Measurements from ENCODE around the gene REEP3.
"Not testable (repeated sequence)": the region's sequence is repeated elsewhere in the genome, so short reads cannot be mapped to it uniquely, and the experiment has no call there.

The REEP3 gene

DNA sequence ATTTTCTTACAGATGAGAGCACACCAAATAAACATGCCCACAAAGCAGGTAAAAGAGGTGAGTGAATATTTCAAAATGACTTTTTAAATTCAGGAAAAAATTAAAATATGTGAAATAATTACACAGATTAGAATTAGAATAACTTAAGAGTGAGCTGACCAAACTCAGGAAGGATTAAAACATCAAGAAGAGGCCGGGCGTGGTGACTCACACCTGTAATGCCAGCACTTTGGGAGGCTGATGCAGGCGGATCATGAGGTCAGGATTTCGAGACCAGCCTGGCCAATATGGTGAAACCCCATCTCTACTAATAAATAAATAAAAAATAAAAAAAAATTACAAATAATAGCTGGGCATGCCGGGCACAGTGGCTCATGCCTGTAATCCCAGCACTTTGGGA, 140.1 kb downstream of the REEP3 start:
- Histone ChIP-seq H3K36me3 (replicated peaks; ENCODE audit: insufficient read depth, low read length) (no peaks in the 10 kb centered on the region), H3K79me2 (ENCODE audit: low read length) (no peaks in the 10 kb centered on the region), H4K20me1 (ENCODE audit: insufficient read depth, low read length) (no peaks in the 10 kb centered on the region), H3K4me3 (ENCODE audit: low read length) (no peak overlapping the region), H3K4me2 (ENCODE audit: low read depth, low read length) (no peak overlapping the region), H3K9me3 (replicated peaks; ENCODE audit: insufficient read depth, low read length) (no peaks in the 10 kb centered on the region), H3F3A (ENCODE audit: insufficient read depth, low read length) (no peaks in the 10 kb centered on the region), H3K27me3 (replicated peaks; ENCODE audit: insufficient read depth, low read length) (no peaks in the 10 kb centered on the region), H3K9me2 (replicated peaks; ENCODE audit: insufficient read depth, low read length) (no peaks in the 10 kb centered on the region), H2AFZ (ENCODE audit: low read length) (no peak overlapping the region), H3K4me1 (ENCODE audit: low read length) (no peaks in the 10 kb centered on the region), H3K9ac (ENCODE audit: low read length) (no peak overlapping the region), H3K27ac (ENCODE audit: low read length) (no peak overlapping the region)
- TF ChIP-seq, protein P1, sequence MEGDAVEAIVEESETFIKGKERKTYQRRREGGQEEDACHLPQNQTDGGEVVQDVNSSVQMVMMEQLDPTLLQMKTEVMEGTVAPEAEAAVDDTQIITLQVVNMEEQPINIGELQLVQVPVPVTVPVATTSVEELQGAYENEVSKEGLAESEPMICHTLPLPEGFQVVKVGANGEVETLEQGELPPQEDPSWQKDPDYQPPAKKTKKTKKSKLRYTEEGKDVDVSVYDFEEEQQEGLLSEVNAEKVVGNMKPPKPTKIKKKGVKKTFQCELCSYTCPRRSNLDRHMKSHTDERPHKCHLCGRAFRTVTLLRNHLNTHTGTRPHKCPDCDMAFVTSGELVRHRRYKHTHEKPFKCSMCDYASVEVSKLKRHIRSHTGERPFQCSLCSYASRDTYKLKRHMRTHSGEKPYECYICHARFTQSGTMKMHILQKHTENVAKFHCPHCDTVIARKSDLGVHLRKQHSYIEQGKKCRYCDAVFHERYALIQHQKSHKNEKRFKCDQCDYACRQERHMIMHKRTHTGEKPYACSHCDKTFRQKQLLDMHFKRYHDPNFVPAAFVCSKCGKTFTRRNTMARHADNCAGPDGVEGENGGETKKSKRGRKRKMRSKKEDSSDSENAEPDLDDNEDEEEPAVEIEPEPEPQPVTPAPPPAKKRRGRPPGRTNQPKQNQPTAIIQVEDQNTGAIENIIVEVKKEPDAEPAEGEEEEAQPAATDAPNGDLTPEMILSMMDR (IDR thresholded peaks at IDR 0.05; ENCODE audit: low read length): no peak
- no peak for TF ChIP-seq EZH2 (optimal IDR thresholded peaks at IDR 0.05; ENCODE audit: low read depth, low read length)
- no peak for TF ChIP-seq EZH2phosphoT487 (IDR thresholded peaks at IDR 0.05; ENCODE audit: low read length)
- no peak for DNase-seq

DNA sequence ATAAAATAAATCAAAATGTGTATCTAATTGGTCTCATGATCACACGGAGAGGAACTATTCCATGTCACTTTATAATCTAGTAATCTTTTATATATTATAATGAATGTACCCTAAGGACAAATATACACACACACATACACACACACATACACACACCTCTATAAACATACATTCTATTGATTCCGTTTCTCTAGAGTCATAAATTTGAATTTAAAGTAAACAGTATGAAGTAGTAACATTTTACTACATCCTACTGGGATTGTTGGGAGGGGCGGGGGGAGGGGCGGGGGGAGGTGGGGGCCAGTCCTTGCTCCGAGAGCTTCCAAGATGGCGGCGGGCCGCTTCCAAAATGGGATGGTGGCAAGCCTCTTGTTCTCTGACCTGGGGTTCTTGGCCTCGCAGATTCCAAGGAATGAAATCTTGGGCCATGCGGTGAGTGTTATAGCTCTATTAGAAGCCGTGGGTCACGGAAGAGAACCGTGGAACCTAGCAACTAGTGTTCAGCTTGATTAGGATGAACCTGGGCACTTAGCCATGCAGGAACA, 143.2 kb downstream of the REEP3 start:
- no peak overlapping the region for H3K27ac ChIP-seq (ENCODE audit: low read length)

DNA sequence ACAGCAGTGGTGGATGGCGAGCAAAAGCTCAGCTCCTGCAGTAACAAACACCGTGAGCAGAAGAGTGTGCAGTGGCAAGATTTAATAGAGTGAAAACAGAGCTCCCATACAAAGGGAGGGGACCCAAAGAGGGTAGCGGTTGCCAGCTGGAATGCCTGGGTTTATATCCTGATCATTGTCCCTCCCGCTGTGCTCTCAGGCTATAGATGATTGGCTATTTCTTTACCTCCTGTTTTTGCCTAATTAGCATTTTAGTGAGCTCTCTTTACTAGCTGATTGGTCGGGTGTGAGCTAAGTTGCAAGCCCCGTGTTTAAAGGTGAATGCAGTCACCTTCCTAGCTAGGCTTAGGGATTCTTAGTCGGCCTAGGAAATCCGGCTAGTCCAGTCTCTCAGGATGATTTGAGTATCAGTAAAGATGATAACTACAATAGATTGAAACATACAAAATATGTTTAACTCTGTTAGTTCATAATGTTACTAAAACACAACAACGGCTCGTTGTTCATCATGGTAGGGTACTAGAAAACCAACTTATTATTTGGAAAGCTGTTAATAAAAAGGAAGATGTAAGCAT, 143.9 kb downstream of the REEP3 start:
- H3K9me3 ChIP-seq (replicated peaks; ENCODE audit: insufficient read depth, low read length); H3K4me3 ChIP-seq (ENCODE audit: low read length); H3K4me2 ChIP-seq (ENCODE audit: low read depth, low read length); H4K20me1 ChIP-seq (ENCODE audit: insufficient read depth, low read length); DNase-seq; H3K9me2 ChIP-seq (replicated peaks; ENCODE audit: insufficient read depth, low read length); H2AFZ ChIP-seq (ENCODE audit: low read length); H3F3A ChIP-seq (ENCODE audit: insufficient read depth, low read length); H3K27ac ChIP-seq (ENCODE audit: low read length); H3K4me1 ChIP-seq (ENCODE audit: low read length); H3K27me3 ChIP-seq (replicated peaks; ENCODE audit: insufficient read depth, low read length); H3K9ac ChIP-seq (ENCODE audit: low read length); H3K79me2 ChIP-seq (ENCODE audit: low read length); H3K36me3 ChIP-seq (replicated peaks; ENCODE audit: insufficient read depth, low read length): not testable (repeated sequence)

More for the DNA sequence above, 143.2 kb downstream of the REEP3 start:
- H3K9me2 ChIP-seq (replicated peaks; ENCODE audit: insufficient read depth, low read length): no peaks in the 10 kb centered on the region
- H3K9ac ChIP-seq (ENCODE audit: low read length): no peak overlapping the region
- no peak for DNase-seq
- H3K4me3 ChIP-seq (ENCODE audit: low read length): no peak overlapping the region
- no peaks in the 10 kb centered on the region for H3K4me1 ChIP-seq (ENCODE audit: low read length)
- no peaks in the 10 kb centered on the region for H3K36me3 ChIP-seq (replicated peaks; ENCODE audit: insufficient read depth, low read length)
- H3K4me2 ChIP-seq (ENCODE audit: low read depth, low read length): no peak overlapping the region
- no peaks in the 10 kb centered on the region for H3K9me3 ChIP-seq (replicated peaks; ENCODE audit: insufficient read depth, low read length)
- no peaks in the 10 kb centered on the region for H3K27me3 ChIP-seq (replicated peaks; ENCODE audit: insufficient read depth, low read length)
- no peaks in the 10 kb centered on the region for H3K79me2 ChIP-seq (ENCODE audit: low read length)
- TF ChIP-seq, protein P1 (IDR thresholded peaks at IDR 0.05; ENCODE audit: low read length): no peak
- TF ChIP-seq EZH2phosphoT487 (IDR thresholded peaks at IDR 0.05; ENCODE audit: low read length) (no peak), EZH2 (optimal IDR thresholded peaks at IDR 0.05; ENCODE audit: low read depth, low read length) (no peak)
- no peaks in the 10 kb centered on the region for H4K20me1 ChIP-seq (ENCODE audit: insufficient read depth, low read length)
- no peaks in the 10 kb centered on the region for H3F3A ChIP-seq (ENCODE audit: insufficient read depth, low read length)
- H2AFZ ChIP-seq (ENCODE audit: low read length): no peak overlapping the region

DNA sequence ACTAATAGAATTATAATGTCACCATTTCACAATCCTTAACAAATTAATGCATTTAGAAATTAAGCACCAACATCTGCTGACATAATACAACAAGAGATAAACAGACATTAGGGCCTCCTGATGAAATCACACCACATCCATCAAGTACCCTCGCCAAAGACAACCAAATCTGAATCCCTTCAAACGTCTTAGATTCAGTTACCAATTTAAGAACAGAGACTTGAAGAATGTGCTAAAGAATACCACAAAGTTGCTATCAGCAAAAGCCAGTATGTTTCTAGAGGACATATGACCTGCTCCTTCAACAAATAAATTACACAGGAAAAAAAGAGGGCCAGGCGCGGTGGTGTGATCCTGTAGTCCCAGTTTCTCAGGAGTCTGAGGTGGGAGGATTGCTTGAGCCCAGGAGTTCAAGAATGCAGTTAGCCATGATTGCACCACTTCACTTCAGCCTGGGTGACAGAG, 144.5 kb downstream of the REEP3 start:
- H2AFZ ChIP-seq (ENCODE audit: low read length): no peak overlapping the region
- no peaks in the 10 kb centered on the region for H3K9me2 ChIP-seq (replicated peaks; ENCODE audit: insufficient read depth, low read length)
- H3K36me3 ChIP-seq (replicated peaks; ENCODE audit: insufficient read depth, low read length): no peaks in the 10 kb centered on the region
- no peaks in the 10 kb centered on the region for H3F3A ChIP-seq (ENCODE audit: insufficient read depth, low read length)
- no peak for DNase-seq
- H3K79me2 ChIP-seq (ENCODE audit: low read length): no peaks in the 10 kb centered on the region
- H3K9ac ChIP-seq (ENCODE audit: low read length): no peak overlapping the region
- H4K20me1 ChIP-seq (ENCODE audit: insufficient read depth, low read length): no peaks in the 10 kb centered on the region
- H3K9me3 ChIP-seq (replicated peaks; ENCODE audit: insufficient read depth, low read length): no peaks in the 10 kb centered on the region
- H3K4me3 ChIP-seq (ENCODE audit: low read length): no peak overlapping the region
- no peaks in the 10 kb centered on the region for H3K27me3 ChIP-seq (replicated peaks; ENCODE audit: insufficient read depth, low read length)
- H3K4me1 ChIP-seq (ENCODE audit: low read length): no peaks in the 10 kb centered on the region
- H3K27ac ChIP-seq (ENCODE audit: low read length): no peak overlapping the region
- no peak for TF ChIP-seq EZH2 (optimal IDR thresholded peaks at IDR 0.05; ENCODE audit: low read depth, low read length)
- no peak for TF ChIP-seq EZH2phosphoT487 (IDR thresholded peaks at IDR 0.05; ENCODE audit: low read length)
- TF ChIP-seq, protein P1 (IDR thresholded peaks at IDR 0.05; ENCODE audit: low read length): no peak
- H3K4me2 ChIP-seq (ENCODE audit: low read depth, low read length): no peak overlapping the region

All from MM.1S (cell line).